OCI-LY7 (cell line): Measurements from ENCODE around the gene DNAJC1. TPM values are rescaled to one million over a fixed set of nuclear protein-coding genes. Genes with fewer than 3 reads are reported as not detected.

Source experiments
- BruUV-seq: library from RNA; stranded (reverse); fragments of 400-500 nt; replicated peaks from 2 replicates; lab custom pipeline; 2021; lab: Mats Ljungman, UMichigan
- CTCF ChIA-PET: fragments of 300-600 bp; sonication (Branson Sonifier 250); formaldehyde crosslinking; loops from one replicate; lab custom pipeline; 2022; ENCODE audit warnings: antibody characterized with exemption; ENCODE audit not compliant: unreplicated experiment; lab: Charles Lee
- POLR2A ChIA-PET: fragments of 300-600 bp; sonication (Branson Sonifier 250); formaldehyde crosslinking; loops from one replicate; lab custom pipeline; 2022; ENCODE audit warnings: antibody characterized with exemption; lab: Charles Lee
- DNase-seq: peaks from one replicate; pipeline ENCODE4 v3.0.0-alpha.2; 2015; ENCODE audit warnings: low spot score
- H2AFZ ChIP-seq: fragments of 200-600 bp; sonication (generic), shearing (Covaris generic); 2 replicates; pipeline ENCODE4 v1.6.1; 2014; ENCODE audit warnings: mild to moderate bottlenecking, antibody characterized with exemption, low read length, moderate library complexity
- H3K27ac ChIP-seq: fragments of 200-600 bp; sonication (generic); 2 replicates; pipeline ENCODE4 v1.5.1; 2014; ENCODE audit warnings: mixed run types, low read depth, mild to moderate bottlenecking, moderate library complexity, low read length, inconsistent platforms; ENCODE audit not compliant: poor library complexity, severe bottlenecking
- H3K36me3 ChIP-seq: fragments of 200-600 bp; sonication (generic); 2 replicates; pipeline ENCODE4 v1.6.1; 2014; ENCODE audit warnings: mild to moderate bottlenecking, antibody characterized with exemption, low read length, moderate library complexity, mixed read lengths; ENCODE audit not compliant: insufficient read depth
- H3K4me1 ChIP-seq: fragments of 200-600 bp; sonication (generic); 2 replicates; pipeline ENCODE4 v1.5.1; 2014; ENCODE audit warnings: mild to moderate bottlenecking, low read length; ENCODE audit not compliant: insufficient read depth, poor library complexity, severe bottlenecking
- H3K4me2 ChIP-seq: fragments of 200-600 bp; sonication (generic); 2 replicates; pipeline ENCODE4 v1.6.1; 2014; ENCODE audit warnings: mild to moderate bottlenecking, low read length
- H3K4me3 ChIP-seq: fragments of 200-600 bp; sonication (generic); 2 replicates; pipeline ENCODE4 v1.5.1; 2014; ENCODE audit warnings: mild to moderate bottlenecking, low read depth, low read length; ENCODE audit not compliant: poor library complexity, severe bottlenecking
- H3K79me2 ChIP-seq: fragments of 200-600 bp; sonication (generic); 2 replicates; pipeline ENCODE4 v1.6.1; 2016; ENCODE audit warnings: low read depth, mild to moderate bottlenecking, low read length, moderate library complexity, mixed read lengths; ENCODE audit not compliant: insufficient read depth
- H3K9me2 ChIP-seq: fragments of 200-600 bp; sonication (generic); 2 replicates; pipeline ENCODE4 v1.6.1; 2016; ENCODE audit warnings: mild to moderate bottlenecking, low read length, mixed read lengths; ENCODE audit not compliant: insufficient read depth
- H3K9me3 ChIP-seq: fragments of 200-600 bp; sonication (generic); 2 replicates; pipeline ENCODE4 v1.6.1; 2014; ENCODE audit warnings: mild to moderate bottlenecking, mixed run types, low read length, mixed read lengths
- H4K20me1 ChIP-seq: fragments of 200-600 bp; sonication (generic); 2 replicates; pipeline ENCODE4 v1.6.1; 2014; ENCODE audit warnings: mild to moderate bottlenecking, antibody characterized with exemption, low read length, moderate library complexity, mixed read lengths; ENCODE audit not compliant: insufficient read depth
- EZH2phosphoT487 ChIP-seq: fragments of 200-600 bp; sonication (generic); IDR thresholded peaks from 2 replicates; pipeline ENCODE4 v1.6.1; 2018; ENCODE audit warnings: low read depth, borderline replicate concordance, mild to moderate bottlenecking, mixed run types, antibody characterized with exemption, low read length, moderate library complexity, mixed read lengths
- intact Hi-C: fragments of 100-400 bp; cut with micrococcal nuclease; formaldehyde crosslinking; loops from one replicate; pipeline ENCODE4 v1.10.0; 2022; ENCODE audit not compliant: unreplicated experiment
- total RNA-seq, 2 experiments: library from RNA; depleted of rRNA in 1 of 2; stranded (reverse); fragments of >200 nt in 1 of 2; shearing (Covaris generic) in 1 of 2; gene quantifications; 2 replicates each; pipeline ENCODE4 v1.2.3, GENCODE V29; 2014 to 2022
- TF ChIP-seq, protein P1 (sequence below): fragments of 200-600 bp; sonication (generic); conservative IDR thresholded peaks from 2 replicates; pipeline ENCODE4 v1.5.1; 2014; ENCODE audit warnings: mild to moderate bottlenecking, antibody characterized with exemption, low read length, moderate library complexity, mixed read lengths

DNAJC1 gene
- total RNA-seq, 2 experiments from 2014 or later: 7.1 to 16.9 TPM

DNA sequence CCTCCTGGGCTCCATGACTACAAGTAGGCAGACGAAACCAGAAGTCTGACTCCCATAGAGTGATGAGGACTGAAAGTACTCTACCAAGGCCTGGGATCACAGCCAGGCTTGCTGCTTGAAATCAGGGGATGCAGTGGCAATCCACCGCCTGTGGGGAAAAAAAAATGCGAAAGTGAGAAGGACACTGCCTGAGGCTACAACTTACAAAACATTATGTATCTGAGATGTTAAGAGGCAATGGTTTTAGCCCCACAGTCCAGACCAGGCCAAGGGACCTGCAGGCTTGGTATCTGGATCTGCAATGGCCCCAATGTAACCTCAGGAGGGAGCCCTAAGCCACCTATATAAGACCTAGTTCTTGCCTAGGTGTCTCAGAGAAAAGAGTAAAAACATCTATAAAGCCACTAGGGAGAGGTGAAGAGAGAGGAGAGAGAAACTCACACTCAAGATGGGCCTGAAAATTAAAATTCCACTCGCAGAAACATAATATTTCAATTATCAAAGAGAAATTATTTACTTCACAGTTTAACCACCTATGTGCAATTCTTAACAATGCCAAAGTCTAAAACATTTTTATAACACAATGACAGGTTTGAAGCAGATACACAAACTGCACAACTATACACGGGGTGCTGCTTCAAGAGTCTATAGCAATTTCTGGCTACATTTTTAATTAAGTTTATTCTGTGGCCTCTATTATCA lies 13.9 kb downstream of the DNAJC1 start:
- DNase-seq: peak; percentile 60
- Histone ChIP-seq H3K36me3 (no peaks in the 10 kb centered on the region), H3K79me2 (no peaks in the 10 kb centered on the region), H4K20me1 (peaks cover 9% of the 10 kb centered on the region; the same call in 1 of the 2 replicates), H3K9me2 (no peaks in the 10 kb centered on the region), H2AFZ (no peak overlapping the region), H3K4me1 (no peaks in the 10 kb centered on the region), H3K4me3 (no peak overlapping the region), H3K27ac (no peak overlapping the region), H3K9me3 (no peaks in the 10 kb centered on the region), H3K4me2 (no peak overlapping the region)
- POLR2A ChIA-PET: no interaction called here
- no peak for TF ChIP-seq EZH2phosphoT487
- TF ChIP-seq, protein P1, sequence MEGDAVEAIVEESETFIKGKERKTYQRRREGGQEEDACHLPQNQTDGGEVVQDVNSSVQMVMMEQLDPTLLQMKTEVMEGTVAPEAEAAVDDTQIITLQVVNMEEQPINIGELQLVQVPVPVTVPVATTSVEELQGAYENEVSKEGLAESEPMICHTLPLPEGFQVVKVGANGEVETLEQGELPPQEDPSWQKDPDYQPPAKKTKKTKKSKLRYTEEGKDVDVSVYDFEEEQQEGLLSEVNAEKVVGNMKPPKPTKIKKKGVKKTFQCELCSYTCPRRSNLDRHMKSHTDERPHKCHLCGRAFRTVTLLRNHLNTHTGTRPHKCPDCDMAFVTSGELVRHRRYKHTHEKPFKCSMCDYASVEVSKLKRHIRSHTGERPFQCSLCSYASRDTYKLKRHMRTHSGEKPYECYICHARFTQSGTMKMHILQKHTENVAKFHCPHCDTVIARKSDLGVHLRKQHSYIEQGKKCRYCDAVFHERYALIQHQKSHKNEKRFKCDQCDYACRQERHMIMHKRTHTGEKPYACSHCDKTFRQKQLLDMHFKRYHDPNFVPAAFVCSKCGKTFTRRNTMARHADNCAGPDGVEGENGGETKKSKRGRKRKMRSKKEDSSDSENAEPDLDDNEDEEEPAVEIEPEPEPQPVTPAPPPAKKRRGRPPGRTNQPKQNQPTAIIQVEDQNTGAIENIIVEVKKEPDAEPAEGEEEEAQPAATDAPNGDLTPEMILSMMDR: peak; percentile 76
- no TSS peak for BruUV-seq
- intact Hi-C loops: loop anchor here (5.0 kb wide), 1 partner anchor 433 kb away; no protein-coding TSS in a partner anchor
- CTCF ChIA-PET: no interaction called here

DNA sequence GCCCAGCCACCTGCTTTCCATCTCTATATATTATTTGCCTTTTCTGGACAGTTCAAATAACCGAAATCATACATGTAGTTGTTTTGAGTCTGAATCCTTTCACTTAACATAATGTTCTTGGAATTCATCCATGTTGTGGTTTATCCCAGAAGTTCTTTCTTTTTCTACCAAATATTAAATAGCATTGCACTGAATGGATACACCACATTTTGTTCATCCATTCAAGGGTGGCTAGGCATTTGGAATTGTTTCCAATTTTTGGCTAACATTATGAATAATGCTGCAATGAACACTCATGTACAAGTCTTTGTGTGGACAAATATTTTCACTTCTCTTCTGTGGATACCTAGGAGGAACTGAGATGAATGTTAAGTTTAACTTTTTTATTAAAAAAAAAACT lies 18.0 kb downstream of the DNAJC1 start:
- Histone ChIP-seq H3K4me2 (no peak overlapping the region), H2AFZ (no peak overlapping the region), H3K9me2 (no peaks in the 10 kb centered on the region), H3K36me3 (no peaks in the 10 kb centered on the region), H3K4me1 (no peaks in the 10 kb centered on the region), H3K79me2 (no peaks in the 10 kb centered on the region), H3K4me3 (no peak overlapping the region), H4K20me1 (peaks cover 10% of the 10 kb centered on the region; the same call in 1 of the 2 replicates), H3K9me3 (no peaks in the 10 kb centered on the region), H3K27ac (no peak overlapping the region)
- POLR2A ChIA-PET: no interaction called here
- no TSS peak for BruUV-seq
- intact Hi-C loops: no loop called here
- DNase-seq: no peak
- CTCF ChIA-PET: no interaction called here
- no peak for TF ChIP-seq EZH2phosphoT487
- TF ChIP-seq, protein P1: no peak

DNA sequence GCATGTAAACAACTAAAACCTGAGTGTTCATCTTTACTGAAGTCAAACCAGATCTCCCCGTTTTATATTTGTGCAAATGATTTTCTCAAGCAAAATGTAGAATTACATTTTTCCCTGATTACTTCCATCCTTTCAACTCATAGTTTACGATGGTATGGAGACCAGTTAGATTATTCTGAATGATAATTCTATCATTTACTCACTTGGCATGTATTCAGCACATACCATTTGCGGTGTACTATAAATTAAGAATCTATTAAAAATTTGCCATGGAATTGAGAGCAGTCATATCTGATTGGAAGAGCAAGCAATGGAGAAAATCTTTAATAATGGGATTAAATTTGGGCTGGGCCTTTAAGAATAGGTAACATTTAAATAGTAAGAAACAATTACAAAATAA lies 22.4 kb downstream of the DNAJC1 start:
- H3K4me1 ChIP-seq: no peaks in the 10 kb centered on the region
- DNase-seq: no peak
- no peaks in the 10 kb centered on the region for H3K79me2 ChIP-seq
- ChIA-PET CTCF (no interaction called here), POLR2A (no interaction called here)
- H3K36me3 ChIP-seq: no peaks in the 10 kb centered on the region
- no peak overlapping the region for H3K4me2 ChIP-seq
- H3K27ac ChIP-seq: no peak overlapping the region
- no peaks in the 10 kb centered on the region for H3K9me2 ChIP-seq
- no peak for TF ChIP-seq EZH2phosphoT487
- TF ChIP-seq, protein P1: no peak
- peaks cover 3% of the 10 kb centered on the region; the same call in 1 of the 2 replicates for H4K20me1 ChIP-seq
- no peak overlapping the region for H3K4me3 ChIP-seq
- BruUV-seq: no TSS peak
- no peak overlapping the region for H2AFZ ChIP-seq
- H3K9me3 ChIP-seq: no peaks in the 10 kb centered on the region
- intact Hi-C loops: no loop called here
